Measurements from ENCODE around the gene KNL1. TPM values are rescaled to one million over a fixed set of nuclear protein-coding genes. Genes with fewer than 3 reads are reported as not detected.
"Not testable (repeated sequence)": the region's sequence is repeated elsewhere in the genome, so short reads cannot be mapped to it uniquely, and the experiment has no call there.

KNL1 gene
- total RNA-seq, 2 experiments from 2014 or later, result 62.2 to 69.0 TPM

DNA sequence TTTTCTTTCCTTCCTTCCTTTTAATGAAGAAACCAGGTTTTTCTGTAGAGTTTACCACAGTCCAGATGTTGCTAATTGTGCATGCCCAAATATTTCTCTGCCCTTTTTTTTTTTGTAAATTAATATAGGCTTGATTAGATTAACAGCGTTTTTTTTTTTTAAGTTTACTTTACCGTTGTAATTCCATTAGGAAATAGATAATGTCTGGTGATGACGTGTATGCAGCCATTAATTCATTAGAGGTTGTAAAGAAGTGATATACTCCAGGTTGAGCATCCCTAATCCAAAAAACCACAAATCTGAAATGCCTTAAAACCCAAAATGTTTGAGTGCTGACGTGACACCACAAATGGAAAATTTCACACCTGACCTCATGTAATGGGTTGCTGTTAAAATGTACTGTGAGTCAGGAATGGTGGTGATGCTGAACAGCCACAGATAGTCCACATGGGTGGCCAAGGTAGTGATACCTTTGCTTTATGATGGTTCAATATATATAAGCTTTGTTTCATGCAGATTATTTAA lies 43.2 kb downstream of the KNL1 start:
- no peaks in the 10 kb centered on the region for H3K27me3 Mint-ChIP-seq
- no peaks in the 10 kb centered on the region for H3K9me3 Mint-ChIP-seq
- H3K36me3 Mint-ChIP-seq (ENCODE audit: low read depth), result peaks cover 19% of the 10 kb centered on the region
- no peaks in the 10 kb centered on the region for H3K4me1 Mint-ChIP-seq
- no peak for DNase-seq
- ChIA-PET CTCF (no interaction called here), POLR2A (no interaction called here)
- no peak overlapping the region for H3K27ac Mint-ChIP-seq
- no peak overlapping the region for H3K4me3 Mint-ChIP-seq

DNA sequence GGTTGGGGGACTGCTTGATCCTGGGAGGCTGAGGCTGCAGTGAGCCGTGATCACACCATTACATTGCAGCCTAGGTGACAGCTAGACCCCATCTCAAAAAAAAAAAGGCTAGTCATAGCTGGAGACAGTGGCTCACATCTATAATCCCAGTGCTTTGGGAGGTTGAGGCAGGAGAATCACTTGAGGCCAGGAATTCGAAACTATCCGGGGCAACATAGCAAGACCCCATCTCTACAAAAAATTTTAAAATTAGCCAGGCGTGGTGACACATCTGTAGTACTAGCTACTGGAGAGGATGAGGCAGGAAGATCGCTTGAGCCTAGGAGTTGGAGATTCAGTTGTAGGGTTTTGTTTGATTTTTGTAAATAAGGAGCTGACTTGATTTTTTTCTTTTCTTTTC lies 45.6 kb downstream of the KNL1 start:
- no peaks in the 10 kb centered on the region for H3K27me3 Mint-ChIP-seq
- H3K4me3 Mint-ChIP-seq, result no peak overlapping the region
- POLR2A ChIA-PET, result no interaction called here
- H3K27ac Mint-ChIP-seq, result no peak overlapping the region
- DNase-seq, result no peak
- CTCF ChIA-PET, result interaction anchor here (1.0 to 1.4 kb wide), 2 partner anchors 10 to 16 kb away, joined by 3 to 4 read pairs; no protein-coding TSS in a partner anchor
- H3K9me3 Mint-ChIP-seq, result no peaks in the 10 kb centered on the region
- no peaks in the 10 kb centered on the region for H3K4me1 Mint-ChIP-seq
- H3K36me3 Mint-ChIP-seq (ENCODE audit: low read depth), result peaks cover 18% of the 10 kb centered on the region

DNA sequence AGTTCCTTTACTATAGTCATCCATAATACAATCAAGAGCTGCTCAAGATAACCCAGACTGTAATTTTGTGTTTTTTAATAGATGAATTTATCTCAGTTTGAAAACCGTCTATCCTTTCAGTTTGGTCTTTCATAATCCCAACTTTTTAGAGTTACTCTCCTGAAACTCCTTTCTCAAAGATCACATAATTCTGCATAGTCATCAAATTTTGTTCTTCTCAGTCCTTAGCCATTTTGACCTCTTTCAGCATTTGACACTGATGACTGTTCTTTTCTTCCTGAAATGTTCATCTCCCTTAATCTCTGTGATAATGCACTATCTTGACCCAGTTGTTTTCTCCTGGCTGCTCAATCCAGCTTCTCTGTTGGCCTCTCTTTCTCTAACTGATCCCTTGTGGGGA lies 53.5 kb downstream of the KNL1 start:
- POLR2A ChIA-PET, result no interaction called here
- Mint-ChIP-seq H3K4me3 (no peak overlapping the region), H3K27me3 (no peaks in the 10 kb centered on the region), H3K4me1 (no peaks in the 10 kb centered on the region), H3K36me3 (ENCODE audit: low read depth) (peaks cover 46% of the 10 kb centered on the region), H3K27ac (no peak overlapping the region), H3K9me3 (no peaks in the 10 kb centered on the region)
- DNase-seq, result no peak
- CTCF ChIA-PET, result interaction anchor here (1.0 to 1.3 kb wide), 2 partner anchors 14 to 58 kb away, joined by 3 to 5 read pairs; no protein-coding TSS in a partner anchor

DNA sequence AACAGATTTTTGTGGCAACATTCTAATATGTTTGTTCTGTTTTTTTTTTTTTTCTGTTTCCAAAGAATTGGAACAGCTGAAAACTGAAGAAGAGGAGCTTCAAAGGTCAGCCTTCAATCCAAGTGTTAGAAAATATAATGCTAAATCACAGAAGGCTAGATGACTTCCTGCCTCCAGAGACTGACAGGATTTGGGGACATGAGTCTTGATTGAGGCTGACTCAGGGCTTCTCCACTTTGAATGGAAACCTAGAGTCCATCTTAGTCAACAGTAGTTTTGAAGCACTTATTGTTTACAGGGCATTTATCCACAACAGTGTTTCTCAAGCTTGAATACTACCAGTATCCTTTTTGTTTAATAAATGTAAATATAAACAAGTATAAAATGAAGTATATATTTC lies 56.4 kb downstream of the KNL1 start:
- no peaks in the 10 kb centered on the region for H3K9me3 Mint-ChIP-seq
- no peaks in the 10 kb centered on the region for H3K27me3 Mint-ChIP-seq
- H3K36me3 Mint-ChIP-seq (ENCODE audit: low read depth), result peaks cover 62% of the 10 kb centered on the region
- no peak overlapping the region for H3K4me3 Mint-ChIP-seq
- POLR2A ChIA-PET, result interaction anchor here (0.6 kb wide), 1 partner anchor 94 kb away, joined by 4 read pairs; no protein-coding TSS in a partner anchor
- H3K27ac Mint-ChIP-seq, result no peak overlapping the region
- CTCF ChIA-PET, result interaction anchor here (0.7 to 1.4 kb wide), 4 partner anchors 11 to 243 kb away, joined by 3 to 6 read pairs (median 4); partner anchors contain the start of gene VPS18
- H3K4me1 Mint-ChIP-seq, result no peaks in the 10 kb centered on the region
- no peak for DNase-seq

DNA sequence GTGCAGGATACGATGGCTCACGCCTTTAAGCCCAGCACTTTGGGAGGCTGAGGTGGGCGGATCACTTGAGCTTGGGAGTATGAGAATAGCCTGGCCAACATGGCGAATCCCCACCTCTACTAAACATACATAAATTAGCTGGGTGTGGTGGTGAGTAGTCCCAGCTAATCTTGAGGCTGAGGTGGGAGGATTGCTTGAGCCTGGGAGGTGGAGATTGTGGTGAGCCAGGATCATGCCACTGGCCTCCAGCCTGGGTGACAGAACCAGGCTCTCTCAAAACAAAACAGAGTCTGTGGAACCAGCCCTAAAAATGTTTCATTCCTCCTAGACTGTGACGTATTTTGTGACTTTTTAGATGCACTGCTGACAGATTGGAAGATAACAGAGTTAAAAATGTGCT lies 66.6 kb downstream of the KNL1 start:
- no peaks in the 10 kb centered on the region for H3K27me3 Mint-ChIP-seq
- H3K4me3 Mint-ChIP-seq, result no peak overlapping the region
- ChIA-PET CTCF (interaction anchor here (0.6 to 1.1 kb wide), 2 partner anchors 13 to 71 kb away, joined by 3 to 5 read pairs; no protein-coding TSS in a partner anchor), POLR2A (no interaction called here)
- no peak overlapping the region for H3K27ac Mint-ChIP-seq
- H3K36me3 Mint-ChIP-seq (ENCODE audit: low read depth), result peaks cover 50% of the 10 kb centered on the region
- no peaks in the 10 kb centered on the region for H3K9me3 Mint-ChIP-seq
- no peak for DNase-seq
- no peaks in the 10 kb centered on the region for H3K4me1 Mint-ChIP-seq

DNA sequence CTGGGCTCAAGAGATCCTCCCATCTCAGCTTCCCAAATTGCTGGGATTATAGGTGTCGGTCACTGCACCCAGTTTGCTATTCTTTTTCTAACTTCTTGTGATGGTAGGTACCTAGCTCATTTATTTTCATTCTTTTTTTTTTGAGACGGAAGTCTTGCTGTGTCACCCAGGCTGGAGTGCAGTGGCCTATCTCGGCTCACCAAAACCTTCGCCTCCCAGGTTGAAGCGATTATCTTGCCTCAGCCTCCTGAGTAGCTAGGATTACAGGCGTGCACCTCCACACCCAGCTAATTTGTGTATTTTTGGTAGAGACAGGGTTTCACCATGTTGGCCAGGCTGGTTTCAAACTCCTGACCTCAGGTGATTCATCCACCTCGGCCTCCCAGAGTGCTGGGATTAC lies 70.9 kb downstream of the KNL1 start:
- POLR2A ChIA-PET, result no interaction called here
- H3K27me3 Mint-ChIP-seq, result no peaks in the 10 kb centered on the region
- no peaks in the 10 kb centered on the region for H3K4me1 Mint-ChIP-seq
- no peak overlapping the region for H3K4me3 Mint-ChIP-seq
- peaks cover 25% of the 10 kb centered on the region for H3K36me3 Mint-ChIP-seq (ENCODE audit: low read depth)
- no peaks in the 10 kb centered on the region for H3K9me3 Mint-ChIP-seq
- DNase-seq, result no peak
- no peak overlapping the region for H3K27ac Mint-ChIP-seq
- CTCF ChIA-PET, result interaction anchor here (0.6 to 0.9 kb wide), 3 partner anchors 11 to 709 kb away, joined by 3 read pairs; no protein-coding TSS in a partner anchor

DNA sequence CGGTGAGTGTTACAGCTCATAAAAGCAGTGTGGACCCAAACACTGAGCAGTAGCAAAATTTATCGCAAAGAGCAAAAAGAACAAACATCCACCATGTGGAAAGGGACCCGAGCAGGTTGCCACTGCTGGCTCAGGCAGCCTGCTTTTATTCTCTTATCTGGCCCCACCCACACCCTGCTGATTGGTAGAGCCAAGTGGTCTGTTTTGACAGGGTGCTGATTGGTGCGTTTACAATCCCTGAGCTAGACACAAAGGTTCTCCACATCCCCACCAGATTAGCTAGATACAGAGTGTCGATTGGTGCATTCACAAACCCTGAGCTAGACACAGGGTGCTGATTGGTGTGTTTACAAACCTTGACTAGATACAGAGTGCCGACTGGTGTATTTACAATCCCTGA lies 82.2 kb downstream of the KNL1 start:
- H3K9me3 Mint-ChIP-seq; DNase-seq; POLR2A ChIA-PET; H3K4me3 Mint-ChIP-seq; H3K36me3 Mint-ChIP-seq (ENCODE audit: low read depth); H3K27me3 Mint-ChIP-seq; H3K27ac Mint-ChIP-seq: not testable (repeated sequence)
- peaks cover 11% of the 10 kb centered on the region for H3K4me1 Mint-ChIP-seq
- CTCF ChIA-PET, result interaction anchor here (0.8 to 1.5 kb wide), 5 partner anchors 9 to 107 kb away, joined by 3 to 5 read pairs (median 3); partner anchors contain the start of gene RAD51

DNA sequence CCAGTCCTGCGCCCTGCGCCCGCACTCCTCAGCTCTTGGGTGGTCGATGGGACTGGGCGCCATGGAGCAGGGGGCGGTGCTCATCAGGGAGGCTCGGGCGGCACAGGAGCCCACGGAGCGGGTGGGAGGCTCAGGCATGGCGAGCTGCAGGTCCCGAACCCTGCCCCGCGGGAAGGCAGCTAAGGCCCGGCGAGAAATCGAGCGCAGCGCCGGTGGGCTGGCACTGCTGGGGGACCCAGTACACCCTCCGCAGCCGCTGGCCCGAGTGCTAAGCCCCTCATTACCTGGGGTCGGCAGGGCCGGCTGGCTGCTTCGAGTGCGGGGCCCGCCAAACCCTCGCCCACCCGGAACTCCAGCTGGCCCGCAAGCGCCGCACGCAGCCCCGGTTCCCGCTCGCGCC lies 82.9 kb downstream of the KNL1 start:
- POLR2A ChIA-PET; H3K36me3 Mint-ChIP-seq (ENCODE audit: low read depth); H3K9me3 Mint-ChIP-seq; DNase-seq; H3K27me3 Mint-ChIP-seq; H3K4me3 Mint-ChIP-seq; H3K27ac Mint-ChIP-seq: not testable (repeated sequence)
- peaks cover 11% of the 10 kb centered on the region for H3K4me1 Mint-ChIP-seq
- CTCF ChIA-PET, result interaction anchor here (0.6 to 1.5 kb wide), 5 partner anchors 9 to 591 kb away, joined by 3 to 5 read pairs (median 4); partner anchors contain the start of gene RAD51

DNA sequence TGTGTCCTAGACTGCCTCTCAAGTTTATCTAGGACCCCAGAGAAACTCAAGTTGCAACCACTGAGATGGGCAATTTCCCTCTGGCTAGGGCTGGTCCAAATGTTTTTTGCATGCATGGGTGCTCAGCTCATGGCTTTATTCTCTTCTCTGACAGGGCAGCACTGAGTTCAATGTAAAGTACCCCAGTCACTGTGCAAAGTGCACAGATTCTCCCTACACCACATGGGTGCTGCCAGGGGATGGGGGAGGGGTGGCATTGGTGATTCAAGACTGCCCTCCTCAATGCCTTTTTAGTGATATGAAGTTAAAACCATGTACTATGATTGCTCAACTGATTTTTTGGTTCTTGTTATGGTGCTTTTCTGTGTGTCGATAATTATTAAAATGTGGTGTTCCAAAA lies 86.1 kb downstream of the KNL1 start:
- Mint-ChIP-seq H3K36me3 (ENCODE audit: low read depth) (no peaks in the 10 kb centered on the region), H3K4me1 (peaks cover 9% of the 10 kb centered on the region), H3K4me3 (no peak overlapping the region), H3K27me3 (no peaks in the 10 kb centered on the region), H3K9me3 (no peaks in the 10 kb centered on the region), H3K27ac (no peak overlapping the region)
- no peak for DNase-seq
- CTCF ChIA-PET, result interaction anchor here (1.0 to 1.8 kb wide), 3 partner anchors 9 to 214 kb away, joined by 3 to 8 read pairs (median 3); partner anchors contain the start of genes RAD51 and VPS18
- POLR2A ChIA-PET, result no interaction called here

DNA sequence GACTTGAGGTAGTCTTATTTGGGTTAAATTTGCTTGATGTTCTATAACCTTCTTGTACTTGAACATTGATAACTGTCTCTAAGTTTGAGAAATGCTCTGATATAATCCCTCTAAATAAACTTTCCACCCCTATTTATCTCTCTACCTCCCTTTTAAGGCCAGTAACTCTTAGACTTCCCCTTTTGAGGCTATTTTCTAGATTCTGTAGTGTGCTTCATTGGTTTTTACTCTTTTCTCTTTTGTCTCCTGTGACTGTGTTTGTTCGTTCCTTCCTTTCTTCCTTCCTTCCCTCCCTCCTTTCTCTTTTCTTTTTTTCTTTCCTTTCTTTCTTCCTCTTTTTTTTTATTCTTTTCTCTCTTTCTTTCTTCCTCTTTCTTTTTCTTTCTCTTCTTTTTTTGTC lies 86.9 kb downstream of the KNL1 start:
- H3K4me1 Mint-ChIP-seq; H3K36me3 Mint-ChIP-seq (ENCODE audit: low read depth); H3K27me3 Mint-ChIP-seq; H3K4me3 Mint-ChIP-seq; H3K27ac Mint-ChIP-seq; DNase-seq; CTCF ChIA-PET; POLR2A ChIA-PET; H3K9me3 Mint-ChIP-seq: not testable (repeated sequence)

DNA sequence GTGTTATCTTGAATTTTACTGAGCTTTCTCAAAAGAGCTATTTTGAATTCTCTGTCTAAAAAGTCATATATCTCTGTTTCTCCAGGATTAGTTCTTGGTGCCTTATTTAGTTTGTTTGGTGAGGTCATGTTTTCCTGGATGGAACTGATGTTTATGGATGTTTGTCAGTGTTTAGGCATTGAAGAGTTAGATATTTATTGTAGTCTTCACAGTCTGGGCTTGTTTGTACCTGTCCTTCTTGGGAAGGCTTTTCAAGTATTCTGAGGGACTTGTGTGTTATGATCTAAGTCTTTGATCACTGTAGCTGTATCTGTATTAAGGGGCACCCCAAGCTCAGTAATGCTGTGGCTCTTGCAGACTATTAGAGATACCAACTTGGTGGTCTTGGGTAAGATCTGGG lies 90.3 kb downstream of the KNL1 start:
- Mint-ChIP-seq H3K36me3 (ENCODE audit: low read depth) (peaks cover 2% of the 10 kb centered on the region), H3K9me3 (no peaks in the 10 kb centered on the region), H3K4me3 (no peak overlapping the region), H3K27ac (no peak overlapping the region), H3K4me1 (peaks cover 2% of the 10 kb centered on the region), H3K27me3 (no peaks in the 10 kb centered on the region)
- ChIA-PET POLR2A (interaction anchor here (0.6 kb wide), 1 partner anchor 60 kb away, joined by 4 read pairs; no protein-coding TSS in a partner anchor), CTCF (interaction anchor here (0.6 to 1.5 kb wide), 3 partner anchors 10 to 539 kb away, joined by 3 to 4 read pairs (median 4); partner anchors contain the start of gene RAD51)
- DNase-seq, result no peak

DNA sequence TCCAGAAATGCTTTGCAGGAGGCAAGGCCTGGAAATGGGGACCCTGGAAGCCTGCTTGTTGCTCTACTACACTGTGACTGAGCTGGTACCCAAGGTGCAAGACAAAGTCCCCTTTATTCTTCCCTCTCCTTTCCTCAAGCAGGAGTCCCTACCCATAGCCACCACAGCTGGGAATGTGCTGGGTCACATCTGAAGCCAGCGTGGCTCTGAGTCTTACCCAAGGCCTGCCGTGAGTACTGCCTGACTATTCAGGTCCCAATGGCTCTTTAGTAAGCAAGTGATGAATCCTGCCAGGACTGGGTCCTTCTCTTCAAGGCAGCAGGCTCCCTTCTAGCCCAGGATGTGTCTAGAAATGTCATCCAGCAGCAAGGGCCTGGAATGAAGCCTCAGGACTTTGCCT lies 91.3 kb downstream of the KNL1 start:
- DNase-seq, result no peak
- Mint-ChIP-seq H3K4me3 (no peak overlapping the region), H3K36me3 (ENCODE audit: low read depth) (peaks cover 2% of the 10 kb centered on the region), H3K27me3 (no peaks in the 10 kb centered on the region), H3K9me3 (no peaks in the 10 kb centered on the region), H3K4me1 (peaks cover under 1% of the 10 kb centered on the region), H3K27ac (no peak overlapping the region)
- POLR2A ChIA-PET, result no interaction called here
- CTCF ChIA-PET, result interaction anchor here (0.6 to 1.9 kb wide), 3 partner anchors 60 to 837 kb away, joined by 3 to 5 read pairs (median 4); partner anchors contain the start of gene VPS18

DNA sequence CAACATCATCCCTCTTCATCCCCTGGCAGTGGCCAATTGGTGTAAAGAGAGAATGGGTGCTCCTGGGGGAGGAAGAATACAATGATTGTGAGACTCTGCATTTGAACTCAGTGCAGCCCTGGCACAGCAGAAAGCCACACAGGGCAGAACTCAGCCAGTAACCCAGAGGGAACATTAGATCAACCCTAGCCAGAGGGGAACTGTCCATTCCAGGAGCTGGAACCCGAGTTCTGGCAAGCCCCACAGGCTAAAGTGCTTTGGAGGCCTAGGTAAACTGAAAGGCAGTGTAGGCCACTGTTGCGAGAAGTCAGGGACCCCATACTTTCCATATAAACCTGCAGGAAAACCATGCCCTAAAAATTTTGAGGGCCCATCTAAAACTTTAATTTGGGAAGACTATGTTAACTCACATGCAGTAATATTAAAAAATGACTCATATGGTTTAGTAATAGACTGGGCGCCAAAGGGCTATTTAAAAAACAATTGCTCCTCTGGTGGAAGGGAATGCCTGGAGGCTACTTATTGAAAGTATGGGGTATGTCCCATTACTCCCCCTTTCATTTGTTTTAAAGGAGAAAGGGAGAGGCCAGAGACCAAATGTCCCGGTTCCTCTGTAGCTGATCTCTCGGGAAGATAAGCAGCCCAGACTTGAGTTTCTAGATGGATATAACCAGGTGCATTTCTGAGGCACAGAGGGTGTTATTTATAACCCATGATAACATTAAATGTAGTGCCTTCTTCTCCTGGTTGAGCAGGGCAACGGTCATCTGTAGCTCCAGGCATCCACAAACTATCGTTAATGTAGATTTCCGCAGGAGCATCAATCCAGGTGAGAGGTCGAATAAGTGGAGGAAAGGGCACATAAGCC lies 95.1 kb downstream of the KNL1 start:
- Mint-ChIP-seq H3K9me3 (no peaks in the 10 kb centered on the region), H3K4me1 (peaks cover 8% of the 10 kb centered on the region), H3K27ac (no peak overlapping the region), H3K27me3 (no peaks in the 10 kb centered on the region), H3K4me3 (no peak overlapping the region), H3K36me3 (ENCODE audit: low read depth) (peaks cover 9% of the 10 kb centered on the region)
- ChIA-PET POLR2A (no interaction called here), CTCF (no interaction called here)
- DNase-seq, result no peak
